Measurements from ENCODE around the gene TMEM178B. TPM values are rescaled to one million over a fixed set of nuclear protein-coding genes. Genes with fewer than 3 reads are reported as not detected.

TMEM178B gene
- total RNA-seq, 2 experiments from 2014 or later: 0.05 to 0.10 TPM

DNA sequence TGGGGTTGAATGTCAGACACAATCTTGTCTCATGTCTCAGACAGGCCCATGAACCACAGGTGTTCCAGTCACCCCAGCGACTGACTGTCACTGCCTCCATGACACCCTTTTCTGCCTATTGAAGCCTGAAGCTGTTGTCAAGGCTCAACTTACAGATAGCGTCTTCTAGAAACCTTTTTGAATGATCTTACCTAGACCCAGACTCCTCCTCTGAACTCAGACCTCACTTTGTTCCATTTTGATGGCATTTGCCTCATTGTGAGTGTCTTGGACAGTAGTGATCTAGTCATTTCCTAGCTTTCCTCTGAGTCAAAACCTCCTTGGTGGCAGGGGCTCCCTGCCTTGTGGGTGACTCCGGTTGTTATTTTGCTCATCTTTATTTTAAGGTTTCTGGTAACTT is 379.0 kb downstream of the TMEM178B start:
- no peak for ATAC-seq
- no peak overlapping the region for H3K27ac Mint-ChIP-seq
- peaks cover 2% of the 10 kb centered on the region for H3K27me3 Mint-ChIP-seq (ENCODE audit: low read depth)
- CTCF ChIA-PET: no interaction called here
- DNase-seq: no peak
- H3K36me3 Mint-ChIP-seq (ENCODE audit: low read depth): no peaks in the 10 kb centered on the region
- no peak overlapping the region for H3K4me3 Mint-ChIP-seq
- POLR2A ChIA-PET: no interaction called here
- no peaks in the 10 kb centered on the region for H3K4me1 Mint-ChIP-seq (ENCODE audit: low read depth)
- H3K9me3 Mint-ChIP-seq (ENCODE audit: insufficient read depth): no peaks in the 10 kb centered on the region

GRCh38 chr7:141454338-141454737 is 380.5 kb downstream of the TMEM178B start:
- Mint-ChIP-seq H3K36me3 (ENCODE audit: low read depth) (no peaks in the 10 kb centered on the region), H3K4me3 (no peak overlapping the region), H3K27ac (no peak overlapping the region), H3K4me1 (ENCODE audit: low read depth) (no peaks in the 10 kb centered on the region), H3K9me3 (ENCODE audit: insufficient read depth) (no peaks in the 10 kb centered on the region), H3K27me3 (ENCODE audit: low read depth) (peaks cover 2% of the 10 kb centered on the region)
- POLR2A ChIA-PET: no interaction called here
- no peak for ATAC-seq
- CTCF ChIA-PET: no interaction called here
- DNase-seq: no peak

DNA sequence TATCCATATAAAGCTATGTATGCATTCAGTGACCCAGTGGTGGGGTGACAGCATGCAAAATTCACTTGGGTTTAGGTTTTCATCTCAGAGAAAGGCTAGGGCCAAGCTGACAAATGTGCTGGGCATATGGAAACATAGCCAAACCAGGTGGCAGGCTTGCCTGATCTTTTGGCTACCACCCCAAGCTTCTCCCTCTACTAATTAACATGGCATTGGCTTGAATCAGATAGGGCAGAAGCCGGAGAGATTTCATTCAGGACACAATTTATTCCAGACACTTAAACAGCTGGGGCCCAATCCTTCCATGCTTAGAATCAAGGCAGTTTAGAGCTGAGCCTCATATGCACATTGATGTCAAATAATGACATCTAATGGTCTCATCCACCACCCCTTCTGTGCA is 381.9 kb downstream of the TMEM178B start:
- H3K36me3 Mint-ChIP-seq (ENCODE audit: low read depth): no peaks in the 10 kb centered on the region
- POLR2A ChIA-PET: no interaction called here
- DNase-seq: no peak
- CTCF ChIA-PET: no interaction called here
- H3K27ac Mint-ChIP-seq: no peak overlapping the region
- H3K9me3 Mint-ChIP-seq (ENCODE audit: insufficient read depth): no peaks in the 10 kb centered on the region
- H3K4me1 Mint-ChIP-seq (ENCODE audit: low read depth): no peaks in the 10 kb centered on the region
- peaks cover 2% of the 10 kb centered on the region for H3K27me3 Mint-ChIP-seq (ENCODE audit: low read depth)
- H3K4me3 Mint-ChIP-seq: no peak overlapping the region
- no peak for ATAC-seq

DNA sequence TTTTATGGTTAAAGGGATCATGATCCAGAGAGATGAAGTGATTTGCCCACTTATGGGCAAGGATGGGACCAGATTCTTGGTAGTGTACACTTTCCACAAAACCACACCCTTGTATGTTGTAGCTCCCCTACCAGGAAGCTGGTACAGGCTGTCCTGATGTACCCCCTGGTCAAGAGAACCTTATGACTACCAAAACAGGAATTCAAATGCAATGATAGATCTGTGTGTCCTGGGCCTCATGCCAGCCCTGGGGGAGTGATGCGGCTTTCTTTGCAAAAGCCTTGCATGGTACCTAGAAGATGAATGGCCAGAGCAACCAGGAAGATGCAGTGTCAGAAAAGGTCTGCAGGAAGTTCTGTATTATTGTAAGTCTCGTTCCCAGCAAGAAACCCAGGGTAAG is 382.4 kb downstream of the TMEM178B start:
- no peaks in the 10 kb centered on the region for H3K4me1 Mint-ChIP-seq (ENCODE audit: low read depth)
- ChIA-PET POLR2A (no interaction called here), CTCF (no interaction called here)
- no peaks in the 10 kb centered on the region for H3K9me3 Mint-ChIP-seq (ENCODE audit: insufficient read depth)
- no peak for DNase-seq
- no peak overlapping the region for H3K4me3 Mint-ChIP-seq
- no peak overlapping the region for H3K27ac Mint-ChIP-seq
- no peaks in the 10 kb centered on the region for H3K36me3 Mint-ChIP-seq (ENCODE audit: low read depth)
- ATAC-seq: no peak
- H3K27me3 Mint-ChIP-seq (ENCODE audit: low read depth): peaks cover 2% of the 10 kb centered on the region

GRCh38 chr7:141456711-141457110 is 382.8 kb downstream of the TMEM178B start:
- POLR2A ChIA-PET: no interaction called here

GRCh38 chr7:141460781-141461715 is 387.2 kb downstream of the TMEM178B start:
- peaks cover 5% of the 10 kb centered on the region for H3K27me3 Mint-ChIP-seq (ENCODE audit: low read depth)
- no peaks in the 10 kb centered on the region for H3K4me1 Mint-ChIP-seq (ENCODE audit: low read depth)
- ATAC-seq: no peak
- DNase-seq: no peak
- no peak overlapping the region for H3K27ac Mint-ChIP-seq
- ChIA-PET POLR2A (interaction anchor here (0.6 kb wide), 1 partner anchor 8 kb away, joined by 3 read pairs; no protein-coding TSS in a partner anchor), CTCF (no interaction called here)
- H3K9me3 Mint-ChIP-seq (ENCODE audit: insufficient read depth): no peaks in the 10 kb centered on the region
- no peak overlapping the region for H3K4me3 Mint-ChIP-seq
- no peaks in the 10 kb centered on the region for H3K36me3 Mint-ChIP-seq (ENCODE audit: low read depth)

More at GRCh38 chr7:141456711-141457110, 382.8 kb downstream of the TMEM178B start:
- CTCF ChIA-PET: no interaction called here
- Mint-ChIP-seq H3K4me1 (ENCODE audit: low read depth) (no peaks in the 10 kb centered on the region), H3K27me3 (ENCODE audit: low read depth) (peaks cover 2% of the 10 kb centered on the region), H3K9me3 (ENCODE audit: insufficient read depth) (no peaks in the 10 kb centered on the region), H3K4me3 (no peak overlapping the region), H3K27ac (no peak overlapping the region), H3K36me3 (ENCODE audit: low read depth) (no peaks in the 10 kb centered on the region)
- DNase-seq (no peak), ATAC-seq (no peak)

DNA sequence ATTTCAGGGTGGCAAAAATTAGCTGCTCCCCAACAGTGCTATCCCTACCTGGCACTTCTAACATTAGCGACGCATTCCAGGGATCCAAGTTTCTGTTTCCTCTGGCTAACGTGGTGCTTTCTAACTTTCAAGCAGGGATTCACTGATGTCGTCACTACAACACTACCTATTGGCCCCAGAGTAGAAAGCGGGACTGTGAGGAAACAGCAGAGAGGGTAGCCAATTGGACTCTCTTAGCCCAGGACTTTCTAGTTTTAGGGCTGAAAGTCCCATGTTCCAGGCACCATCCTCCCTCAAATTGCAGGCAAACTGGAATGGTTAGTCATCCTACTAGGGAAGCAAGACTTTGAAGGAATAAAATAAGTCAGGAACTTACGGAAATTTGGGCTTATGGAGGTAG is 388.1 kb downstream of the TMEM178B start:
- no peaks in the 10 kb centered on the region for H3K9me3 Mint-ChIP-seq (ENCODE audit: insufficient read depth)
- no peak for DNase-seq
- no peak overlapping the region for H3K27ac Mint-ChIP-seq
- ATAC-seq: no peak
- ChIA-PET POLR2A (no interaction called here), CTCF (no interaction called here)
- peaks cover 5% of the 10 kb centered on the region for H3K27me3 Mint-ChIP-seq (ENCODE audit: low read depth)
- no peaks in the 10 kb centered on the region for H3K36me3 Mint-ChIP-seq (ENCODE audit: low read depth)
- H3K4me3 Mint-ChIP-seq: no peak overlapping the region
- no peaks in the 10 kb centered on the region for H3K4me1 Mint-ChIP-seq (ENCODE audit: low read depth)

DNA sequence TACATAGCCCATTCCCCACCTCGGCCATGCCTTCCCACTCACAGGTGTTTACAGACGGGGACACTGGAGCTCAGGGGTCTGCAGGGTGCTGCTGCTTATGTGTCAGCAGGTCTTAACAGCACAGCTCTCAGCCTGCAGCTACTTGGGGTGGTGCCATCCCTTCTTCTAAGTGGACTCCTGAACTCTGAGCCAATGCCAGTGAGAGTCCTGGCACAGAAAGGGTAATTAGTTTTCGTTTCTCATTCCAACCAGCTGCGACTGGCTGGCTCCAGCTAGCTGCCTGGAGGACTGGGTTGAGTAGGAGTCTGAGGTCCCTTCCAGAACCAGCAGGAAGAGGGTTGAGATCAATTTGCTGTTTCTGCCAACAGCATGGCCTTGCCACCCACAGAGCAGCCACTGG is 389.1 kb downstream of the TMEM178B start:
- Mint-ChIP-seq H3K4me3 (no peak overlapping the region), H3K36me3 (ENCODE audit: low read depth) (no peaks in the 10 kb centered on the region), H3K9me3 (ENCODE audit: insufficient read depth) (no peaks in the 10 kb centered on the region), H3K27me3 (ENCODE audit: low read depth) (peaks cover 3% of the 10 kb centered on the region), H3K27ac (no peak overlapping the region), H3K4me1 (ENCODE audit: low read depth) (no peaks in the 10 kb centered on the region)
- ATAC-seq (no peak), DNase-seq (no peak)
- CTCF ChIA-PET: no interaction called here
- POLR2A ChIA-PET: no interaction called here

- ChIA-PET CTCF (no interaction called here), POLR2A (no interaction called here)
- Mint-ChIP-seq H3K36me3 (ENCODE audit: low read depth) (no peaks in the 10 kb centered on the region), H3K27ac (no peak overlapping the region), H3K4me1 (ENCODE audit: low read depth) (no peaks in the 10 kb centered on the region), H3K4me3 (no peak overlapping the region), H3K27me3 (ENCODE audit: low read depth) (peaks cover 7% of the 10 kb centered on the region), H3K9me3 (ENCODE audit: insufficient read depth) (no peaks in the 10 kb centered on the region)
- no peak for DNase-seq
- ATAC-seq: no peak
Measured at GRCh38 chr7:141463986-141464385, 390.1 kb downstream of the TMEM178B start.

- peaks cover 7% of the 10 kb centered on the region for H3K27me3 Mint-ChIP-seq (ENCODE audit: low read depth)
- POLR2A ChIA-PET: no interaction called here
- H3K4me3 Mint-ChIP-seq: no peak overlapping the region
- no peak overlapping the region for H3K27ac Mint-ChIP-seq
- H3K36me3 Mint-ChIP-seq (ENCODE audit: low read depth): no peaks in the 10 kb centered on the region
- ATAC-seq (no peak), DNase-seq (no peak)
- H3K4me1 Mint-ChIP-seq (ENCODE audit: low read depth): no peaks in the 10 kb centered on the region
- no peaks in the 10 kb centered on the region for H3K9me3 Mint-ChIP-seq (ENCODE audit: insufficient read depth)
- CTCF ChIA-PET: no interaction called here
Measured at GRCh38 chr7:141464551-141464950, 390.7 kb downstream of the TMEM178B start.

DNA sequence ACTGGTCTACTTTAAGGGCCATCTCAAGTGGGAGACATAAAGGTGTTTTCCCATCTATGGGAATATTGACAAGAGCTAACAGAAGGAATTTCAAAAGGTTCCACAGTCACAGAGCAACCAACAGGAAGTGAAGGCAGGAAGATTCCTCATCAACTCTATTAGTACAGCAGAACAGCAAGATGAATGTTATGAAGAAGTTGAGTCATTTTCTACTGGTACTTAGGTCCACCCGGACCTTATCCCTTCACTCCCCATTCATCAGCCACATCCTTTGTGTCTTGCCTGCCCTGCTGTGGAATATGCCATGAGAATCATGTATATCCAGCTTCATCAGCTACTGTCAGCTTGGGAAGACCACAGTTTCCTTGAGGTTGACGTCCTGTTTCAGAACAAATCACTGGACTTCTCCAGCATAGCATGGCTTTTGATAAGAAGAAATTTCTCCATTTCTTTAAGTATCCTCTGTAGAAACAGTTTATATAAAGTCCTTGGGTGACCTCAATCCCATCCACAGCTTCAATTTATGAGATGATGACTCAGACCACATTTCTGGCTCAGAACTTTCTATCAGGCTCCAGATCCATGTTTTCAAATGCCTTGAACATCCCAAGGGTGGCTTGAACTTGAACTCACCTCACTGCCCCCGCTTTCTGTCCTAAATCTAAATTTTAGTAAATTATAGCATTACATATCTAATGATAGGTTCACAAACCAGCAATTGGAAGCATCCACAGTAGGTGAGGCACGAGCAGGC is 392.5 kb downstream of the TMEM178B start:
- H3K9me3 Mint-ChIP-seq (ENCODE audit: insufficient read depth): no peaks in the 10 kb centered on the region
- no peak for ATAC-seq
- no peaks in the 10 kb centered on the region for H3K4me1 Mint-ChIP-seq (ENCODE audit: low read depth)
- ChIA-PET POLR2A (no interaction called here), CTCF (no interaction called here)
- no peak overlapping the region for H3K4me3 Mint-ChIP-seq
- no peak for DNase-seq
- peaks cover 7% of the 10 kb centered on the region for H3K27me3 Mint-ChIP-seq (ENCODE audit: low read depth)
- H3K36me3 Mint-ChIP-seq (ENCODE audit: low read depth): no peaks in the 10 kb centered on the region
- H3K27ac Mint-ChIP-seq: no peak overlapping the region

DNA sequence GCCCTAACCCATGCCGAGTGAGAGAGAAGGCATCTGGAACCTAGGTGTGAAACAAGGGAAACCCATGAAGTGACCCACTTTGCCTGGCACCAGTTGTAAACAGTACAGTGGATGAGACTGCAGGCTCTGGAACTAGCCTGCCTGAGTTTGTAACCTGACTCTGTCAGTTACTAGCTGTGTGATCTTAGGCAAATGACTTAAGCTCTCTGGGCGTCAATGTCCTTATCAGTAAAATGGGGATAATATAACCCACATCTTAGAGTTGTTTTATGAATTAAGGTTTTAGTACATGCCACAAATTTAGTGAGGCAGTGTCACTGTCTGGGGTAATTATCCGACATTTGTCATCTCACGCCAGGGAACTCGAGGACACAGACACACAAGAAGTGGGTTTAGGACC is 394.5 kb downstream of the TMEM178B start:
- Mint-ChIP-seq H3K4me1 (ENCODE audit: low read depth) (no peaks in the 10 kb centered on the region), H3K9me3 (ENCODE audit: insufficient read depth) (no peaks in the 10 kb centered on the region), H3K27me3 (ENCODE audit: low read depth) (peaks cover 7% of the 10 kb centered on the region), H3K4me3 (no peak overlapping the region), H3K36me3 (ENCODE audit: low read depth) (no peaks in the 10 kb centered on the region), H3K27ac (no peak overlapping the region)
- ChIA-PET POLR2A (interaction anchor here (0.6 kb wide), 1 partner anchor 8 kb away, joined by 3 read pairs; no protein-coding TSS in a partner anchor), CTCF (no interaction called here)
- ATAC-seq (no peak), DNase-seq (no peak)
